HG03575 (cell line): ENCODE results near the gene CDK17.

Source experiments
- ATAC-seq: cut with Tn5 transposase; IDR thresholded peaks from one replicate; pipeline ENCODE4 v1.9.1; 2021; ENCODE audit not compliant: unreplicated experiment, insufficient number of reproducible peaks, low FRiP score; ENCODE audit errors: extremely low read depth

Gene CDK17

DNA sequence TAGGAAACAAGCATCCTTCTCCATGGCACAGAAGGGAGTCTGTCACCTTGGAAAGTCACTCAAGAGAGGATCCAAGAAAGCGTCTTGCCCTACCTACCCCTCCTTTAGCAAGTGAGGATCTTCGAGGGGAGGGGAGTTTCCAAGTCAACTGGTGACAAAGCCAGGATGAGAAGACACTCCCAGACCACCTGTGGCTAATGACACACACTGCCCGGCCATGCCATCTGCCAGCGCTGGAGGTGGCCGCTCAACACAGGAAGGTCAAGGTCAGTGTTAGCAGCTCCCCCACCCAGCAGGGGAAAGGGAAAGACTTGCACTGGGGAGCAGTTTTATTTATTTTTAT, 164.8 kb downstream of the CDK17 start:
- no peak for ATAC-seq

DNA sequence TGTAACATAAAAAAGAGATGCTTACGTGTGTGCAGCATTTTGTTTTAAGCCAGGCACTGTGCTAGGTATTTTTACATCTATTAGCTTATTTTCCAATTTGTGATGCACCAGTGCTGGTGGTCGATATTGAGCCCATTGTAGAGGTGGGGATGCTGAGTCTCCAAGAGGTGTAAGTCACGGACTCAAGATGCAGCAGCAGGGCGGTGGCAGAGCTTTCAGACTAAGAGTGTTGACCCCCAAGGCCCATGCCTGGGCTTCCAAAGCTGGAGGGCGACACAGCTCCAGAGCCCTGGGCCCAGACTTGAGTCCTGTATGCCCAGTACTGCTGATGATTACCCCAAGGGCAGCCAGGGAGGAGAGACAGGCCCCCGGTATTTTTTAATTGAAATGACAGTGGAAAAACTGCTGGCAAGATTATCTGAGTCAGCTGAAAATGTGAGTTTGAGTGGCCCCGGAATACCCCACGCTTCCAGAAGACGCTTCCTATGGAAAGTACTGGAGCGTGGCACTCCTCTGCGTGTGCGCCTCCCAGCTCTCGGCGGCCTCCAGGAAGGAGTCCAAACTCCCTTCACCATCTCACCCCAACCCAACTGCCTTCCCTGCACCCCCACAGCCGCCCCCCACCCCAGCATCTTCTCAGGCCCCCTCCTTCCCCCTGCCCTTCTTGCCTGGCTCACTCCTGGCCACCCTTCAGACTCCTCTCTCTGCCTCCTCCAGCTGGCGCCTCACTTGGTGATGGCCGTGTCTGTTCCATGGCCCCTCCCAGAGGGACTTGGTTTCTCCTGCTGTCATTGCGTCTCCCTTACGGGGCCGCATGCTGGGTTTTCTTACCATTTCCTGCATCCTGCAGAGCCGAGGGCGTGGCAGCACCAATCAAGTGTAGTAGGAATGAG, 165.4 kb downstream of the CDK17 start:
- no peak for ATAC-seq

DNA sequence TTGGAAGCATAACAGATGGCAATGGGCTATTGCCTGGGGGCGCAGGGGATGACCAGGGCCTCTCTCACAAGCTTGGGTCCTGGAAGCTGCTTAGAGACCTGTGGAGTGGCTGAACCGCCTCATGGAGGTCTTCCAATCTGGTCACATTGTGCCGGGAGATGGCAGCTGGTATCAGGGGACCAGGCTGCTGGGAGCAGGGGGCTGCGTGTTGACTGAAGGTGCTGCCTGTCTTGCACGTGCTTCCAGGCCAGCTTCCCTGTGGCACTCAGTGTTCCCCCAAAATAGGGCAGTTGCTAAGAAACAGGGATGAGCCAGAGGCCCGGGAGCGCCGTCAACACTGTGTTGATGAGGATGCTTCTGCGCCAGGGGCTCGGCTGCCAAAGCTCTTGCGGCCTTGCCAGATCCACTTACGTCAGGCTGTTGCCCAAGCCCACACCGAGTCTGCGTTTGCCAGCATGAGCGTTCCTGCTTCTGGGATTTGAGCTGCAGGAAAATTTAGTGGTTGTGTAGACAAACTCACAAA, 166.2 kb downstream of the CDK17 start:
- ATAC-seq, result no peak

DNA sequence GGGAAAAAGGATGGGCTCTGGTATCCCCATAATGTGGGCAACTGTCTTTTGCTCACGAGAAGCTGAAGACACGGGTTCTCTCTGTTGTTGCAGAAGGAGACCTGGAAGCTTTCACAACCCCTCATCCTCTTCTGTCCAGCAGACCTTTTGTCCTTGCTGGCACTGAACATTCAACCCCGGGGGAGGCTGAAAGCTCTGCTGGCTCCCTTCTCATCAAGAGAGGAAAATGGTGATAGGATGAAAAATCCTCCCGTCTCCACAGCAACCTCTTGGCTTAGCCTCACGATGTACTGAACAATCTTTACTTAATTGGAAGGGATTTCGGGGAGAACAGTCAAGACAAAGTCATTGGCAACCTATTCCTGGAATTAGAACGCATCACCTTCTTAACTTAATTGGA, 167.1 kb downstream of the CDK17 start:
- no peak for ATAC-seq

DNA sequence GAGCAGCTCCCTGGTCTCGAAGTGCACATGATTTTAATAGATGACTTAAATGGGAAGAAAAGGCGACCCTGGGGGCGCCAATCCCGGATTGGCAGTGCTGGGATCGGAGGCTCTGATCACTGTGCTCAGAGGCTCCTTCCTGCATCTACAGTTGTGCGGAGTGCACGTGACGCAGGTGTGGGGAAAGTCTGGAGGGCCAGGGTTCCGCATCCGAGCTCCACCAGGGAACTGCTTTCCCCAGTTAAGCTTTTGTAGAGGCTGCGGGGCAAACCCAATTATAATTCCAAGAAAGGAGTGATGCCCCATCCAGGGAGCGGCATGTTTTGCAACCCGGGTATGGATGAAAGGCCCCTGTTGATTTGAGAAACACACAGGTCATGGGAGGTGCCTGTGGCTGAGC, 169.6 kb downstream of the CDK17 start:
- no peak for ATAC-seq

DNA sequence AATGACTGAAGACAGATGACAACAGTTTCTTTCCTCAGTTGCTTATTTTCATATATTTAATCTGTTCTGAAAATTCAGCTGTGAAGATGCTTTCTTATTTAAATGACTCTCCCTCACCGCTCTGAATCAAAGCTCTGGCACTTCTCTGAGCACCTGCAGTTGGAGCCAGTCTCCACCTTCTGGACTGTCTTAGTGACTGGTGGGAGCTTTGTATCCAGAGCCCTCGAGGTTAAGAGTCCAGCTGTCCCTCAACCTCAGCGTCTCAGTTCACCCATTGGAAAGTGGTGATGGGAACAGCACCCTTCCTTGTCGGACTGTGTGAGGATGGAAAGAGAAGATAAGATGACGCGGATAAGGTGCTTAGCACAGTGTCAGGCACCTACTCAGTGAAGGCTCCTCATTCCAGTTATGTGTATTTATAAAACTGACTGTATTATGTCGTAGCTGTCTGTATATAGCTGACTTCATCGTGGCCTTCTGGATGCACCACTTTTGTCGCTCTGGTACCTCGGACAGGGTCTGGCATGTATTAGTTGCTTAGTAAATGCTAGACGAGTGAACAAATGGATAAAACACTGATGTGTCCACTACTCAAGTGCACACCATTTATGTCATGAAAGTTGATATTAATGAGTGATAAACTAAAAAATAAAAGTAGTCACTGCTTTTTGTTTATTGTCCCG, 171.5 kb downstream of the CDK17 start:
- no peak for ATAC-seq
